Esophagus squamous epithelium (tissue), 4 donors: ENCODE results near the gene CALY.

ENCODE experiments used
- CTCF ChIP-seq, 6 experiments: fragments of 450-650 bp in 4 of 6; fragments of 200-600 bp in 2 of 6; sonication (generic) in 2 of 6; IDR thresholded peaks; one replicate each; pipeline ENCODE4 v1.5.1; 2016 to 2019; ENCODE audit warnings: antibody characterized with exemption in 6 of 6, mild to moderate bottlenecking in 4 of 6, moderate library complexity in 4 of 6
- POLR2A ChIP-seq, 4 donors: fragments of 450-650 bp; IDR thresholded peaks; one replicate each; pipeline ENCODE4 v1.6.1; 2017; ENCODE audit warnings: antibody characterized with exemption in 4 of 4, mild to moderate bottlenecking in 4 of 4, moderate library complexity in 3 of 4

DNA sequence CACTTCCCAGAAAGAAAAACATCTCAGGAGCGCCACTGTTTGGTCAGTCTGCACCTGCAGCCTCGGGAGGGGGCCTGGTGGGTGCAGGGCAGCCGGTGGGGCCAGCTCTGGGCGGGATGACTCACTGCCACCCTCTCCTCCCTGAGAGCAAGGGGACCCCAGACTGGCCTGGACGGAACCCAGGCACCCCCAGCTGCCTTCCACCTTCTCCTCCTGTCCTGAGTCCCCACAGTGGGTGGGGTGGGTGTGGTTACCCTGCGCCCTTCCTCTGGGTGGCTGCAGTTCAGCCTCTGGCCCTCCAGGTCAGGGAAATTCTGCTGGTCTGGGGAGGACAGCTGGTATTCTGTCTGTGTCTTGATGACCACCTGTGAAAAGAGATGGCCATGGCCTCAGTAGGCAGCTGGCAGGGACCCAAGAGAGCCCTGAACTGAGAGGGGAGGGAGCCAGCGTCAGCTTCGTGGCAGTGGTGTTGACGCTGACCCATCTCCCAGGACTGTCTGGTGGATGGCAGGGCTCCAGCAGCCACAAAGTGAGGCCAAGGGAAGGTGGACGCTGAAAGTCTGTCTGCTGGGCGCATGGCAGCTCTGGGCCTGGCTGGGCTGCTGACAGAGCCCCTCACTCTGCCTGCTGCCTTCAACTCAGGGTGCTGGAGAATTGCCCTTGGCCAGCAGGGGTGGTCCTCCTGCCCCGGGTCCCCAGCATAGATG lies 8.9 kb downstream of the CALY start:
- TF ChIP-seq CTCF (IDR thresholded peaks at IDR 0.05) (no peak), POLR2A (IDR thresholded peaks at IDR 0.05) (no peak)
